GM12878 (cell line): ENCODE results near the gene LDB3. TPM values are rescaled to one million over a fixed set of nuclear protein-coding genes. Genes with fewer than 3 reads are reported as not detected.

Experiments
- CBFB ChIP-seq: IDR thresholded peaks from 2 replicates; pipeline ENCODE4 v1.6.1; 2016; ENCODE audit warnings: antibody characterized with exemption, low read depth
- E2F8 ChIP-seq: fragments of 450-650 bp; IDR thresholded peaks from 2 replicates; pipeline ENCODE4 v1.6.1; 2018; ENCODE audit warnings: mild to moderate bottlenecking, low read depth, moderate library complexity; ENCODE audit not compliant: partially characterized antibody
- GABPA ChIP-seq: IDR thresholded peaks from 2 replicates; pipeline ENCODE4 v1.6.1; 2014; ENCODE audit warnings: antibody characterized with exemption, low read depth, mild to moderate bottlenecking, inconsistent platforms
- NFXL1 ChIP-seq: fragments of 450-650 bp; IDR thresholded peaks from 2 replicates; pipeline ENCODE4 v1.6.1; 2017; ENCODE audit warnings: antibody characterized with exemption, mild to moderate bottlenecking, borderline replicate concordance
- NKRF ChIP-seq: fragments of 450-650 bp; conservative IDR thresholded peaks from 2 replicates; pipeline ENCODE4 v1.6.1; 2017; ENCODE audit warnings: mild to moderate bottlenecking, moderate library complexity
- RAD21 ChIP-seq: IDR thresholded peaks from 2 replicates; pipeline ENCODE4 v1.6.1; 2011; ENCODE audit warnings: mild to moderate bottlenecking, low read depth, low read length, moderate library complexity; ENCODE audit not compliant: insufficient read depth
- RBBP5 ChIP-seq: fragments of 200-600 bp; sonication (generic); conservative IDR thresholded peaks from 2 replicates; pipeline ENCODE4 v1.6.1; 2016
- RCOR1 ChIP-seq: conservative IDR thresholded peaks from 2 replicates; pipeline ENCODE4 v1.6.1; 2012; ENCODE audit warnings: low read depth, low read length, improper control_type of control experiment
- RELA ChIP-seq: fragments of 450-650 bp; IDR thresholded peaks from 2 replicates; pipeline ENCODE4 v1.8.0; 2014; ENCODE audit warnings: borderline replicate concordance; ENCODE audit not compliant: partially characterized antibody
- REST ChIP-seq: IDR thresholded peaks from 2 replicates; pipeline ENCODE4 v1.6.1; 2012; ENCODE audit warnings: mild to moderate bottlenecking, low read depth, low read length
- SRF ChIP-seq, 2 experiments: IDR thresholded peaks; 2 replicates each; pipeline ENCODE4 v1.6.1; 2011; ENCODE audit warnings: low read depth in 2 of 2, low read length in 2 of 2, mild to moderate bottlenecking in 1 of 2, moderate library complexity in 1 of 2
- ZNF217 ChIP-seq: fragments of 450-650 bp; IDR thresholded peaks from 2 replicates; pipeline ENCODE4 v1.6.1; 2017; ENCODE audit warnings: antibody characterized with exemption, mild to moderate bottlenecking
- ZNF274 ChIP-seq: IDR thresholded peaks from one replicate; pipeline ENCODE4 v1.8.0; 2011; ENCODE audit not compliant: insufficient read length, insufficient read depth
- ZNF592 ChIP-seq: fragments of 450-650 bp; IDR thresholded peaks from 2 replicates; pipeline ENCODE4 v1.6.1; 2017; ENCODE audit warnings: mild to moderate bottlenecking, moderate library complexity
- polyA plus RNA-seq, 11 experiments: library from polyadenylated mRNA; depleted of rRNA in 4 of 11; unstranded in 6 of 11; stranded (reverse) in 5 of 11; fragments of >200 nt; fragmentation: Nextera tagmentation in 4 of 11; fragmentation: Illumina TruSeq in 1 of 11; extraction: Ambion mirVana in 4 of 11; extraction: Trizol in 1 of 11; gene quantifications; 1 replicate in 1 of 11; 2 replicates in 10 of 11; pipeline versions ENCODE4 v1.2.1 to v1.2.3, GENCODE V29; 2011 to 2016; ENCODE audit warnings: inconsistent platforms in 2 of 11, missing spikeins in 2 of 11, low read depth in 1 of 11
- total RNA-seq, 4 experiments: library from RNA; depleted of rRNA in 3 of 4; stranded (reverse); fragments of >200 nt in 3 of 4; fragmentation: Illumina TruSeq in 1 of 4; extraction: Trizol in 1 of 4; gene quantifications; 2 replicates each; pipeline versions ENCODE4 v1.2.1 to v1.2.3, GENCODE V29; 2013 to 2021
- TF ChIP-seq, protein P1 (sequence below): fragments of 450-650 bp; IDR thresholded peaks from 2 replicates; pipeline ENCODE4 v1.6.1; 2017; ENCODE audit warnings: borderline replicate concordance

The LDB3 gene
- total and polyA plus RNA-seq, 10 of the 15 experiments (the other 5 are each of a cell fraction or from before 2014, with no cell fraction given) = 0.02 to 0.07 (median 0.04) TPM; not detected in 1

DNA sequence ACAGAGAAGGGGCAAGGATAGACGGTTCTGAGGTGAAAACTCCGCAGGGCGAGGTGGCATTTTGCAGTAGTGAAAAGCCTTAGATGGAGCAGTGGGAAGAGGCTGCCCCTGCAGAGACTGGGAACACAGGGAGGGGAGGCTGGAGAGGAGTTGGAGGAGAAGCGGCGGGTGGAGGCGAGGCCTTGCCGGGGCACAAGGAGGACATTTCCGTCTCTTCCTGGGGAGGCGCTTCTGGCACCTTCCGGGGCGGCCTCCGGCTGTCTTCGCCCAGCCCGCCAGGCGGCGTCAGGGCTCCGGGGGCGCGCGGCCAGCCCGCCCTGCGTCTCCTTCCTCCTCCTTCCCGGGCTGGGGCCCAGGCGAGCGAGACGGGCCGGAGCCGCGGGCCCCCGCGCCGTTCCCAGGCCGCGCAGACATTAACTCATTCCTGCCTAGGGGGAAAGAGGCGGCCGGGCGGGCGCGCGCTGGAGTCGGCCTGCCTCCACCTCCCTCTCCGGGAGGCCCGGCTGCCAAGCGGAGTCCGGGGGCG is 42.7 kb downstream of the LDB3 start (continued):
- peak; percentile 76; the same call in 1 of the 2 replicates for TF ChIP-seq NKRF
- TF ChIP-seq E2F8 = no peak
- TF ChIP-seq CBFB = no peak
- TF ChIP-seq ZNF217 = no peak; the same call in 1 of the 2 replicates
- no peak for TF ChIP-seq RCOR1
- TF ChIP-seq RAD21 = peak; percentile 77
- no peak for TF ChIP-seq NFXL1
- TF ChIP-seq ZNF274 = no peak
- TF ChIP-seq RBBP5 = no peak
- TF ChIP-seq GABPA = peak; percentile 32; the same call in 1 of the 2 replicates
- TF ChIP-seq ZNF592 = no peak
- TF ChIP-seq, protein P1, sequence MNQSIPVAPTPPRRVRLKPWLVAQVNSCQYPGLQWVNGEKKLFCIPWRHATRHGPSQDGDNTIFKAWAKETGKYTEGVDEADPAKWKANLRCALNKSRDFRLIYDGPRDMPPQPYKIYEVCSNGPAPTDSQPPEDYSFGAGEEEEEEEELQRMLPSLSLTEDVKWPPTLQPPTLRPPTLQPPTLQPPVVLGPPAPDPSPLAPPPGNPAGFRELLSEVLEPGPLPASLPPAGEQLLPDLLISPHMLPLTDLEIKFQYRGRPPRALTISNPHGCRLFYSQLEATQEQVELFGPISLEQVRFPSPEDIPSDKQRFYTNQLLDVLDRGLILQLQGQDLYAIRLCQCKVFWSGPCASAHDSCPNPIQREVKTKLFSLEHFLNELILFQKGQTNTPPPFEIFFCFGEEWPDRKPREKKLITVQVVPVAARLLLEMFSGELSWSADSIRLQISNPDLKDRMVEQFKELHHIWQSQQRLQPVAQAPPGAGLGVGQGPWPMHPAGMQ = no peak
- peak; percentile 17 to 24; a peak in 1 of 4 replicates for TF ChIP-seq SRF (IDR thresholded peaks at IDR 0.05; ENCODE audit: low read depth in 2 of 2, low read length in 2 of 2)
- 0 out of 2 replicates have a peak, but pooled peaks have one; percentile 31 for TF ChIP-seq REST
- no peak for TF ChIP-seq RELA
